ENCODE results near the gene PTPRK. TPM values are rescaled to one million over a fixed set of nuclear protein-coding genes. Genes with fewer than 3 reads are reported as not detected.

PTPRK gene
- total and polyA plus RNA-seq, 4 donors: 12.1 to 61.2 (median 29.1) TPM

GRCh38 chr6:128065072-128065471, 455.3 kb downstream of the PTPRK start:
- no peak for DNase-seq (ENCODE audit: low spot score)
- Histone ChIP-seq H3K4me1 (ENCODE audit: control insufficient read depth in 4 of 4, insufficient read depth in 4 of 4, low read length in 3 of 4) (peaks cover 7 to 30% (median 21%) of the 10 kb centered on the region in 4 donors), H3K4me3 (ENCODE audit: low read depth in 1 of 3, low read length in 3 of 3) (no peak overlapping the region), H3K9ac (ENCODE audit: low read depth in 1 of 2, low read length in 2 of 2) (no peak overlapping the region), H3K27me3 (ENCODE audit: control insufficient read depth in 4 of 4, insufficient read depth in 4 of 4, low read length in 3 of 4) (no peaks in the 10 kb centered on the region), H3K36me3 (ENCODE audit: control insufficient read depth in 4 of 4, insufficient read depth in 3 of 4, low read depth in 1 of 4, low read length in 3 of 4) (peaks cover 0 to 8% (median 3%) of the 10 kb centered on the region in 4 donors), H3K27ac (ENCODE audit: low read depth in 1 of 2, low read length in 2 of 2) (no peak overlapping the region), H3K9me3 (ENCODE audit: control insufficient read depth in 4 of 4, low read length in 3 of 4) (no peaks in the 10 kb centered on the region)
- WGBS: 97% methylated on average over 3 of the region's 3 CpGs
- TF ChIP-seq HNF4A (conservative IDR thresholded peaks at IDR 0.05) (no peak), SP1 (IDR thresholded peaks at IDR 0.05) (no peak), RAD21 (IDR thresholded peaks at IDR 0.05) (no peak), REST (IDR thresholded peaks at IDR 0.05) (no peak), ATF3 (IDR thresholded peaks at IDR 0.05) (no peak), TAF1 (conservative IDR thresholded peaks at IDR 0.05) (no peak), RXRA (IDR thresholded peaks at IDR 0.05) (no peak), GABPA (IDR thresholded peaks at IDR 0.05 in 1 of 2, conservative IDR thresholded peaks at IDR 0.05 in 1 of 2) (no peak)

GRCh38 chr6:128064540-128064895, 455.9 kb downstream of the PTPRK start:
- TF ChIP-seq HNF4A (conservative IDR thresholded peaks at IDR 0.05): peak in 1 of 2 donors; percentile 42
- TF ChIP-seq ATF3 (IDR thresholded peaks at IDR 0.05): no peak
- H3K9ac ChIP-seq (ENCODE audit: low read depth in 1 of 2, low read length in 2 of 2): no peak overlapping the region
- 78% methylated on average over 2 of the region's 2 CpGs for WGBS
- H3K27ac ChIP-seq (ENCODE audit: low read depth in 1 of 2, low read length in 2 of 2): no peak overlapping the region
- H3K36me3 ChIP-seq (ENCODE audit: control insufficient read depth in 4 of 4, insufficient read depth in 3 of 4, low read depth in 1 of 4, low read length in 3 of 4): peaks cover 0 to 8% (median 3%) of the 10 kb centered on the region in 4 donors
- peaks cover 7 to 30% (median 21%) of the 10 kb centered on the region in 4 donors for H3K4me1 ChIP-seq (ENCODE audit: control insufficient read depth in 4 of 4, insufficient read depth in 4 of 4, low read length in 3 of 4)
- H3K27me3 ChIP-seq (ENCODE audit: control insufficient read depth in 4 of 4, insufficient read depth in 4 of 4, low read length in 3 of 4): no peaks in the 10 kb centered on the region
- no peak for DNase-seq (ENCODE audit: low spot score)
- H3K4me3 ChIP-seq (ENCODE audit: low read depth in 1 of 3, low read length in 3 of 3): no peak overlapping the region
- no peaks in the 10 kb centered on the region for H3K9me3 ChIP-seq (ENCODE audit: control insufficient read depth in 4 of 4, low read length in 3 of 4)

- Histone ChIP-seq H3K9me3 (ENCODE audit: control insufficient read depth in 4 of 4, low read length in 3 of 4) (no peaks in the 10 kb centered on the region), H3K27ac (ENCODE audit: low read depth in 1 of 2, low read length in 2 of 2) (no peak overlapping the region), H3K4me1 (ENCODE audit: control insufficient read depth in 4 of 4, insufficient read depth in 4 of 4, low read length in 3 of 4) (peaks cover 7 to 30% (median 21%) of the 10 kb centered on the region in 4 donors), H3K4me3 (ENCODE audit: low read depth in 1 of 3, low read length in 3 of 3) (no peak overlapping the region), H3K36me3 (ENCODE audit: control insufficient read depth in 4 of 4, insufficient read depth in 3 of 4, low read depth in 1 of 4, low read length in 3 of 4) (peaks cover 0 to 8% (median 3%) of the 10 kb centered on the region in 4 donors), H3K27me3 (ENCODE audit: control insufficient read depth in 4 of 4, insufficient read depth in 4 of 4, low read length in 3 of 4) (no peaks in the 10 kb centered on the region), H3K9ac (ENCODE audit: low read depth in 1 of 2, low read length in 2 of 2) (no peak overlapping the region)
- WGBS: 86% methylated on average over 3 of the region's 3 CpGs
- DNase-seq (ENCODE audit: low spot score): no peak
- TF ChIP-seq EGR1 (IDR thresholded peaks at IDR 0.05; ENCODE audit: low read depth in 2 of 2) (no peak), RAD21 (IDR thresholded peaks at IDR 0.05) (no peak), HNF4A (conservative IDR thresholded peaks at IDR 0.05) (no peak), YY1 (IDR thresholded peaks at IDR 0.05) (no peak), REST (IDR thresholded peaks at IDR 0.05) (no peak), MAX (IDR thresholded peaks at IDR 0.05) (no peak), CTCF (IDR thresholded peaks at IDR 0.05; ENCODE audit: low read depth, low read length, missing input control) (no peak), SP1 (IDR thresholded peaks at IDR 0.05) (no peak), JUND (IDR thresholded peaks at IDR 0.05) (no peak), FOXA1 (IDR thresholded peaks at IDR 0.05) (no peak), HNF4G (IDR thresholded peaks at IDR 0.05) (no peak), NR2F2 (IDR thresholded peaks at IDR 0.05) (no peak), GABPA (IDR thresholded peaks at IDR 0.05 in 1 of 2, conservative IDR thresholded peaks at IDR 0.05 in 1 of 2) (no peak)
Measured at GRCh38 chr6:128063850-128064539, 456.4 kb downstream of the PTPRK start.

All from liver (tissue), 9 donors.